Measurements from ENCODE around the gene PRKG1. TPM values are rescaled to one million over a fixed set of nuclear protein-coding genes. Genes with fewer than 3 reads are reported as not detected.

The PRKG1 gene
- total RNA-seq, 1 experiment from 2014 or later = 10.4 TPM

DNA sequence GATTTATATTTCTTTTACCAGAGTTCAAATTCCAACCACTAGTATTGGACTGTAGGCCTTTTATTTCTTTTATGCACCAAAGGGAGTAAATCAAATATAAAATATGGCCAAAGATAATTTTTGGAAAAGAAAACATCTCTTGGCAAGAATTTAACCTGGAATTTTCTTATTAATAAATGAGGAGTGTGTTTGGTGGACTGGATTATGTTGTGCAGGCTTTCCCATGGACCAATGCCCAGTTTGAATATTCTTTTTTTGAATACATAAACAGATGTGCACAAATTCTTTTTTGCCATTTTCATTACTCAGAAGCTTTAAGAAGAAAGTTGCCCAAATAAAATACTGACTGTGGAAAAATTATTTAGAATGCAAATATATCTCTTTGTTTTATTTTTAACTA is 22.1 kb upstream of the PRKG1 start:
- no peak for DNase-seq
- Histone ChIP-seq H3K4ac (ENCODE audit: low read depth, low read length) (no peak overlapping the region), H3K79me2 (ENCODE audit: insufficient read depth, low read length) (no peaks in the 10 kb centered on the region), H4K5ac (ENCODE audit: insufficient read length, low read depth, low read length) (no peak overlapping the region), H3K4me2 (ENCODE audit: insufficient read depth, insufficient read length, low read length) (no peak overlapping the region), H3K4me1 (ENCODE audit: insufficient read depth, low read length) (no peaks in the 10 kb centered on the region), H3K23ac (ENCODE audit: insufficient read length, low read depth, low read length) (no peak overlapping the region), H3K56ac (ENCODE audit: insufficient read length, low read depth, low read length) (no peak overlapping the region), H2AK5ac (ENCODE audit: insufficient read length, low read length) (no peak overlapping the region), H3K79me1 (ENCODE audit: insufficient read depth, low read depth, low read length, poor library complexity, severe bottlenecking) (no peaks in the 10 kb centered on the region), H3T11ph (ENCODE audit: low read length) (no peak overlapping the region), H3K14ac (ENCODE audit: insufficient read depth, low read length) (no peak overlapping the region), H2BK12ac (ENCODE audit: insufficient read length, low read depth, low read length) (no peak overlapping the region), H2BK20ac (ENCODE audit: low read depth, low read length, poor library complexity, severe bottlenecking) (no peak overlapping the region), H4K20me1 (ENCODE audit: control insufficient read depth, insufficient read depth, insufficient read length) (no peaks in the 10 kb centered on the region), H3K9ac (ENCODE audit: extremely low read depth, insufficient read length, low read length) (no peak overlapping the region), H3K18ac (ENCODE audit: insufficient read length, low read depth, low read length) (no peak overlapping the region), H3K23me2 (ENCODE audit: insufficient read length, low read depth, low read length, poor library complexity, severe bottlenecking) (no peaks in the 10 kb centered on the region), H3K27ac (ENCODE audit: insufficient read length, low read depth, low read length) (no peak overlapping the region), H4K91ac (ENCODE audit: insufficient read length, low read depth, low read length) (no peak overlapping the region), H3K9me3 (ENCODE audit: control insufficient read depth, low read depth, low read length) (no peaks in the 10 kb centered on the region), H2BK15ac (ENCODE audit: low read depth, low read length) (no peak overlapping the region), H2BK5ac (ENCODE audit: insufficient read length, low read length) (no peak overlapping the region), H4K8ac (replicated peaks; ENCODE audit: insufficient read length, low read depth, low read length) (no peak overlapping the region), H3K27me3 (ENCODE audit: insufficient read depth, low read length) (no peaks in the 10 kb centered on the region), H2BK120ac (ENCODE audit: low read depth, low read length, poor library complexity, severe bottlenecking) (no peak overlapping the region), H2AFZ (ENCODE audit: low read length) (no peak overlapping the region)
- Mint-ChIP-seq H3K4me3 (no peak overlapping the region), H3K27ac (no peak overlapping the region), H3K27me3 (ENCODE audit: low read depth) (no peaks in the 10 kb centered on the region; the same call in 1 of the 2 replicates), H3K36me3 (ENCODE audit: insufficient read depth in 1 of 3, low read depth in 3 of 3) (no peaks in the 10 kb centered on the region; a peak in 1 of 7 replicates), H3K9me3 (no peaks in the 10 kb centered on the region), H3K4me1 (no peaks in the 10 kb centered on the region)
- TF ChIP-seq, protein P1, sequence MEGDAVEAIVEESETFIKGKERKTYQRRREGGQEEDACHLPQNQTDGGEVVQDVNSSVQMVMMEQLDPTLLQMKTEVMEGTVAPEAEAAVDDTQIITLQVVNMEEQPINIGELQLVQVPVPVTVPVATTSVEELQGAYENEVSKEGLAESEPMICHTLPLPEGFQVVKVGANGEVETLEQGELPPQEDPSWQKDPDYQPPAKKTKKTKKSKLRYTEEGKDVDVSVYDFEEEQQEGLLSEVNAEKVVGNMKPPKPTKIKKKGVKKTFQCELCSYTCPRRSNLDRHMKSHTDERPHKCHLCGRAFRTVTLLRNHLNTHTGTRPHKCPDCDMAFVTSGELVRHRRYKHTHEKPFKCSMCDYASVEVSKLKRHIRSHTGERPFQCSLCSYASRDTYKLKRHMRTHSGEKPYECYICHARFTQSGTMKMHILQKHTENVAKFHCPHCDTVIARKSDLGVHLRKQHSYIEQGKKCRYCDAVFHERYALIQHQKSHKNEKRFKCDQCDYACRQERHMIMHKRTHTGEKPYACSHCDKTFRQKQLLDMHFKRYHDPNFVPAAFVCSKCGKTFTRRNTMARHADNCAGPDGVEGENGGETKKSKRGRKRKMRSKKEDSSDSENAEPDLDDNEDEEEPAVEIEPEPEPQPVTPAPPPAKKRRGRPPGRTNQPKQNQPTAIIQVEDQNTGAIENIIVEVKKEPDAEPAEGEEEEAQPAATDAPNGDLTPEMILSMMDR (conservative IDR thresholded peaks at IDR 0.05) = no peak

All from H9 (cell line).